K562 (cell line): ENCODE data around the gene HSDL2. TPM values are rescaled to one million over a fixed set of nuclear protein-coding genes. Genes with fewer than 3 reads are reported as not detected.

ENCODE experiments used
- BMI1 ChIP-seq: fragments of 150-350 bp; IDR thresholded peaks from 2 replicates; pipeline ENCODE4 v1.6.1; 2014; ENCODE audit warnings: low read length
- CXXC5 ChIP-seq: fragments of 250-450 bp; sonication (Bioruptor Pico); IDR thresholded peaks from 2 replicates; pipeline ENCODE4 v1.8.0; 2022; ENCODE audit warnings: inconsistent platforms, mild to moderate bottlenecking, moderate library complexity
- DLX4 ChIP-seq: fragments of 250-450 bp; sonication (Bioruptor Pico); IDR thresholded peaks from 2 replicates; pipeline ENCODE4 v1.6.1; 2021; ENCODE audit warnings: mild to moderate bottlenecking
- EHMT2 ChIP-seq: fragments of 450-650 bp; IDR thresholded peaks from 2 replicates; pipeline ENCODE4 v1.6.1; 2018; ENCODE audit warnings: antibody characterized with exemption
- FIP1L1 ChIP-seq: fragments of 200-400 bp; formaldehyde crosslinking; IDR thresholded peaks from 2 replicates; pipeline ENCODE4 v1.6.1; 2018; ENCODE audit warnings: mild to moderate bottlenecking, low read depth, low read length; ENCODE audit not compliant: poor library complexity, severe bottlenecking
- FOSL1 ChIP-seq: fragments of 200-800 bp; sonication (Bioruptor generic); conservative IDR thresholded peaks from 2 replicates; pipeline ENCODE4 v1.6.1; 2016; ENCODE audit warnings: missing genetic modification characterization, missing compliant biosample characterization
- GABPA ChIP-seq: fragments of 200-800 bp; sonication (Bioruptor generic); conservative IDR thresholded peaks from 2 replicates; pipeline ENCODE4 v1.6.1; 2016; ENCODE audit warnings: low read depth, missing genetic modification characterization, missing compliant biosample characterization
- KDM4B ChIP-seq, 2 experiments: fragments of 450-650 bp in 1 of 2; sonication (generic) in 1 of 2; IDR thresholded peaks; 2 replicates each; pipeline ENCODE4 v1.6.1; 2016 to 2017; ENCODE audit warnings: borderline replicate concordance in 2 of 2, antibody characterized with exemption in 1 of 2, low read depth in 1 of 2, mild to moderate bottlenecking in 1 of 2
- KLF1 ChIP-seq: fragments of 450-650 bp; IDR thresholded peaks from 2 replicates; pipeline ENCODE4 v1.6.1; 2016; ENCODE audit warnings: missing genetic modification characterization, missing compliant biosample characterization
- NCOA2 ChIP-seq, 2 experiments: fragments of 450-650 bp; IDR thresholded peaks; 2 replicates each; pipeline ENCODE4 v1.6.1; 2018; ENCODE audit warnings: mild to moderate bottlenecking in 2 of 2, moderate library complexity in 1 of 2; ENCODE audit not compliant: partially characterized antibody in 2 of 2
- POLR2B ChIP-seq: fragments of 450-650 bp; IDR thresholded peaks from 2 replicates; pipeline ENCODE4 v1.6.1; 2018; ENCODE audit warnings: low read depth; ENCODE audit not compliant: partially characterized antibody
- PRPF4 ChIP-seq: fragments of 200-400 bp; formaldehyde crosslinking; IDR thresholded peaks from one replicate; pipeline ENCODE4 v1.6.1; 2017; ENCODE audit warnings: low read length, low read depth, mild to moderate bottlenecking; ENCODE audit not compliant: insufficient read depth, poor library complexity, severe bottlenecking
- RBM22 ChIP-seq: fragments of 200-400 bp; formaldehyde crosslinking; IDR thresholded peaks from 2 replicates; pipeline ENCODE4 v1.6.1; 2018; ENCODE audit warnings: low read length, low read depth; ENCODE audit not compliant: poor library complexity, severe bottlenecking
- RCOR1 ChIP-seq, 2 experiments: IDR thresholded peaks; 2 replicates each; pipeline ENCODE4 v1.6.1; 2012; ENCODE audit warnings: low read depth in 2 of 2, low read length in 2 of 2, borderline replicate concordance in 1 of 2, improper control_type of control experiment in 1 of 2
- SNIP1 ChIP-seq: fragments of 450-650 bp; IDR thresholded peaks from 2 replicates; pipeline ENCODE4 v1.7.1; 2017; ENCODE audit warnings: low read depth, mild to moderate bottlenecking
- SRSF1 ChIP-seq: fragments of 200-400 bp; formaldehyde crosslinking; IDR thresholded peaks from 2 replicates; pipeline ENCODE4 v1.6.1; 2017; ENCODE audit warnings: mild to moderate bottlenecking, low read depth, low read length, moderate library complexity
- TSHZ1 ChIP-seq: fragments of 250-450 bp; sonication (Bioruptor Pico); IDR thresholded peaks from 2 replicates; pipeline ENCODE4 v1.4.0; 2020; ENCODE audit warnings: mild to moderate bottlenecking, moderate library complexity
- ZEB2 ChIP-seq: fragments of 450-650 bp; IDR thresholded peaks from 2 replicates; pipeline ENCODE4 v1.6.1; 2016
- ZNF511 ChIP-seq: sonication (generic); formaldehyde crosslinking; IDR thresholded peaks from 2 replicates; pipeline ENCODE4 v1.8.0; 2022; ENCODE audit warnings: mild to moderate bottlenecking, missing genetic modification reagents
- polyA plus RNA-seq, 8 experiments: library from polyadenylated mRNA; depleted of rRNA in 4 of 8; stranded (reverse) in 5 of 8; unstranded in 3 of 8; fragments of >200 nt; fragmentation: Nextera tagmentation in 2 of 8; fragmentation: Illumina TruSeq in 1 of 8; extraction: Ambion mirVana in 2 of 8; extraction: Trizol in 1 of 8; gene quantifications; 2 replicates each; pipeline versions ENCODE4 v1.2.1 to v1.2.3, GENCODE V29; 2011 to 2014; ENCODE audit warnings: inconsistent platforms in 1 of 8, missing spikeins in 1 of 8
- total RNA-seq, 7 experiments: library from RNA; depleted of rRNA in 6 of 7; stranded (reverse); fragments of >200 nt in 6 of 7; fragmentation: Illumina TruSeq in 2 of 7; extraction: Trizol in 2 of 7; gene quantifications; 2 replicates each; pipeline versions ENCODE4 v1.2.1 to v1.2.3, GENCODE V29; 2011 to 2021; ENCODE audit warnings: low replicate concordance in 1 of 7
- TF ChIP-seq, protein P1 (sequence below), 3 experiments: IDR thresholded peaks in 2 of 3; conservative IDR thresholded peaks in 1 of 3; 2 replicates each; pipeline ENCODE4 v1.5.1; 2011 to 2012; ENCODE audit warnings: low read length in 3 of 3, mild to moderate bottlenecking in 3 of 3, control low read depth in 2 of 3, improper control_type of control experiment in 1 of 3, inconsistent platforms in 1 of 3, low read depth in 1 of 3, mixed read lengths in 1 of 3, moderate library complexity in 1 of 3; ENCODE audit not compliant: insufficient read depth in 2 of 3
- TF ChIP-seq, protein P2 (sequence below): fragments of 250-450 bp; sonication (Bioruptor Pico); IDR thresholded peaks from 2 replicates; pipeline ENCODE4 v1.9.0; 2021; ENCODE audit warnings: mild to moderate bottlenecking

HSDL2 gene
- total and polyA plus RNA-seq, 9 of the 15 experiments (the other 6 are each of a cell fraction or from before 2014, with no cell fraction given), result 22.8 to 74.1 (median 35.6) TPM

GRCh38 chr9:112332977-112333638, 46.8 kb upstream of the HSDL2 start, which contains the start of gene PTBP3 (continued):
- TF ChIP-seq, protein P1, sequence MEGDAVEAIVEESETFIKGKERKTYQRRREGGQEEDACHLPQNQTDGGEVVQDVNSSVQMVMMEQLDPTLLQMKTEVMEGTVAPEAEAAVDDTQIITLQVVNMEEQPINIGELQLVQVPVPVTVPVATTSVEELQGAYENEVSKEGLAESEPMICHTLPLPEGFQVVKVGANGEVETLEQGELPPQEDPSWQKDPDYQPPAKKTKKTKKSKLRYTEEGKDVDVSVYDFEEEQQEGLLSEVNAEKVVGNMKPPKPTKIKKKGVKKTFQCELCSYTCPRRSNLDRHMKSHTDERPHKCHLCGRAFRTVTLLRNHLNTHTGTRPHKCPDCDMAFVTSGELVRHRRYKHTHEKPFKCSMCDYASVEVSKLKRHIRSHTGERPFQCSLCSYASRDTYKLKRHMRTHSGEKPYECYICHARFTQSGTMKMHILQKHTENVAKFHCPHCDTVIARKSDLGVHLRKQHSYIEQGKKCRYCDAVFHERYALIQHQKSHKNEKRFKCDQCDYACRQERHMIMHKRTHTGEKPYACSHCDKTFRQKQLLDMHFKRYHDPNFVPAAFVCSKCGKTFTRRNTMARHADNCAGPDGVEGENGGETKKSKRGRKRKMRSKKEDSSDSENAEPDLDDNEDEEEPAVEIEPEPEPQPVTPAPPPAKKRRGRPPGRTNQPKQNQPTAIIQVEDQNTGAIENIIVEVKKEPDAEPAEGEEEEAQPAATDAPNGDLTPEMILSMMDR (IDR thresholded peaks at IDR 0.05 in 2 of 3, conservative IDR thresholded peaks at IDR 0.05 in 1 of 3; ENCODE audit: insufficient read depth in 2 of 3, low read depth in 1 of 3, low read length in 3 of 3), result 0 out of 6 replicates have a peak, but pooled peaks of 1 of the 3 experiments have one; percentile 4
- no peak for TF ChIP-seq SNIP1
- TF ChIP-seq GABPA (tag), result no peak; the same call in 1 of the 2 replicates
- 0 out of 2 replicates have a peak, but pooled peaks have one; percentile 34 for TF ChIP-seq FOSL1 (tag)
- TF ChIP-seq FIP1L1, result peak; percentile 71
- TF ChIP-seq PRPF4, result peak; percentile 31
- TF ChIP-seq EHMT2, result no peak
- no peak for TF ChIP-seq ZEB2
- TF ChIP-seq, protein P2, sequence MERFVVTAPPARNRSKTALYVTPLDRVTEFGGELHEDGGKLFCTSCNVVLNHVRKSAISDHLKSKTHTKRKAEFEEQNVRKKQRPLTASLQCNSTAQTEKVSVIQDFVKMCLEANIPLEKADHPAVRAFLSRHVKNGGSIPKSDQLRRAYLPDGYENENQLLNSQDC (CRISPR knock-in tag), result peak; percentile 77
- no peak for TF ChIP-seq DLX4 (CRISPR knock-in tag)
- no peak for TF ChIP-seq TSHZ1 (CRISPR knock-in tag)
- peak; percentile 86 for TF ChIP-seq RBM22
- no peak for TF ChIP-seq NCOA2 (IDR thresholded peaks at IDR 0.05; ENCODE audit: partially characterized antibody in 2 of 2)
- TF ChIP-seq KDM4B (IDR thresholded peaks at IDR 0.05; ENCODE audit: borderline replicate concordance in 2 of 2, low read depth in 1 of 2), result peak in 1 of 2 experiments; percentile 65; a peak in 1 of 4 replicates
- TF ChIP-seq KLF1 (tag), result peak; percentile 77; the same call in 1 of the 2 replicates
- no peak for TF ChIP-seq ZNF511 (CRISPR knock-in tag)
- TF ChIP-seq SRSF1, result 0 out of 2 replicates have a peak, but pooled peaks have one; percentile 69
- peak in 1 of 2 experiments; percentile 61; a peak in 1 of 4 replicates for TF ChIP-seq RCOR1 (IDR thresholded peaks at IDR 0.05; ENCODE audit: borderline replicate concordance in 1 of 2, low read depth in 2 of 2, low read length in 2 of 2)
- TF ChIP-seq POLR2B, result peak; percentile 69
- TF ChIP-seq BMI1, result no peak
- peak; percentile 89 for TF ChIP-seq CXXC5 (CRISPR knock-in tag)
